Stimulated activated CD8-positive, alpha-beta memory T cell treated with anti-CD3 and anti-CD28 coated beads, Interleukin-12 subunit alpha, Interleukin-12 subunit beta, amount 100 ng/mL, for 4 hours (primary cell): Measurements from ENCODE around the gene LOC101059915.
A peak's percentile ranks its signal among the peaks of the same experiment; 100 is the strongest.

ENCODE experiments used
- DNase-seq: peaks from one replicate; pipeline ENCODE4 v3.0.0-alpha.2; 2020; ENCODE audit warnings: low read depth

The LOC101059915 gene

DNA sequence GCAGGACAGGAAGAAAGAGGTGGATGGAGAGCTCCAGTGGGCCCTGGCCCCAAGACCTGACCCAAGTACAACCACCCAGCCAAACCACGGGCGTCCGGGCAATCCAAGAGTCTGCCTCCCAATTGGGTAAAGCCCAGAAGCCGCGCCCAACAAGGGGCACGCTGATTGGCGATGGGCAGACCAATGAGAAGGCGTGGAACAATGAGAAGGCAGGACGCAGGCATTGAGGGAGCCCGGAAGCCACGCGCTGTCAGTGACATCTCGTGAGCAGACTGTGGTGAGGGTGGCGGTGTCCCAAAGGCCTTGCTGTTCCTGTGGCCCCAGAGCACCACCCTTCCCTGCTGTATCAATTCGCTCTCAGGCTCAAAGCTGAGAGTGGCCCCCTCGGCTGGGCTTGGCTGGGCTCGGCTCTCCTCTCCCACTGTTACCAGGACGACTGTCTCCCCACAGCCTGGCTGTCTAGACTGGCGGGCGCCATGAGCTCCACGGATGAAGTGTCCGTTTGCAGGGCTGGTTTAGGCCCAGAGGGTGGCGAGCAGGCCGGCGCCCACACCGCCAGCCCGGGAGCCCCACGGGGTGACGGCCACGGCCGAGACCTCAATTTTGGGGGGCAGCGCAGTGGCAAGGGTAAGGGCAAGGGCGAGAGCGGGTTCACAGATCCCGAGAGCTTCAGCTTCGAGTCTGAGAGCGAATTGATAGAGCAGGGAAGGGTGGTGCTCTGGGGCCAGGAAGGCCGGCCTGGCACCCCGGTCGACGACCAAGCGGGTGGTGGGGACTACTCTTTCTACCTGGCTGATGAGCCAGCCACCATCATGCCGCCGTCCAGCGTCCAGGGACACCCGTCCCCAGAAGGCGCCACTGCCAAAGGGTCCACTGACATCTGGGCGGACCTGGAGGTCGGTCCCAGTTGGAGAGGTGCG, at the start of gene LOC101059915:
Gene LOC101059915 (plus strand): TSS at position 219 of the 920 bp plus-strand sequence.
- DNase-seq = no peak

DNA sequence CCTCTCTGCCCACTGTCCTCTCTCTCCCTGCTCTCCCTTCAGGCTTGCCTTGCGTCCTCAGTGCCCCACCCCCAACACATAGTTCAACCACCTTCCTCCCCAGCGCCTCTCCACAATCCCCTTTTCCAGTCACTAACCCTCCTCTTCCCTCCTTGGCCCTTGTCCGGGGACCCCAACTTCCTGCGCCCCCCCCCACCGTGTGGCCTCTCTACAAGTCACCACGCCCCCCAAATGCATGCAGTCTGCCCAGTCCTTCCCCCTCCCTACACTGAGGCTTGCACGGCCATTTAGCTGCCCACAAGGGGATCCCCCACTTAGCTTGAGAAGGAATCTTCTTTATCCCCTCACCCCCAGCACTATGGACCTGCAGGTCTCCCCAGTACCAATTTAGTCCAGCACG, 49.6 kb upstream of the LOC101059915 start:
- no peak for DNase-seq

- DNase-seq = peak; percentile 52
Observed at GRCh38 chrX:71618303-71618721, 49.0 kb upstream of the LOC101059915 start, which contains the start of gene CXCR3. Gene CXCR3 (minus strand): TSS chrX:71618511. CDS start chrX:71618449, 62 bp downstream.

DNA sequence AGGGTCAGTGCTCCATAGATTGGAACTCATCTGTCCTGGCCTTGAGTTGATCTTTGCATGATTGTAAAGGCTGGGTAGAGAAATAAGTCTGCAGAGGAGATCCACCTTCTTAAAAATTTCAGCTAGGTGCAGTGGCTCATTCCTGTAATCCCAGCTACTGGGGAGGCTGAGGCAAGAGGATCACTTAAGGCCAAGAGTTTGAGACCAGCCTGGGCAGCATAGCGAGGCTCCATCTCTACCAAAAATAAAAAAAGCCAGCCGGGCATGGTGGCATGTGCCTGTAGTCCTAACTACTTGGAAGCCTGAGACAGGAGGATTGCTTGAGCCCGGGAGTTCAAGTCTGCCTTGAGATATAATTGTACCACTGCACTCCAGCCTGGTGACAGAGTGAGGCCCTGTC, 48.6 kb upstream of the LOC101059915 start:
- DNase-seq = no peak

DNA sequence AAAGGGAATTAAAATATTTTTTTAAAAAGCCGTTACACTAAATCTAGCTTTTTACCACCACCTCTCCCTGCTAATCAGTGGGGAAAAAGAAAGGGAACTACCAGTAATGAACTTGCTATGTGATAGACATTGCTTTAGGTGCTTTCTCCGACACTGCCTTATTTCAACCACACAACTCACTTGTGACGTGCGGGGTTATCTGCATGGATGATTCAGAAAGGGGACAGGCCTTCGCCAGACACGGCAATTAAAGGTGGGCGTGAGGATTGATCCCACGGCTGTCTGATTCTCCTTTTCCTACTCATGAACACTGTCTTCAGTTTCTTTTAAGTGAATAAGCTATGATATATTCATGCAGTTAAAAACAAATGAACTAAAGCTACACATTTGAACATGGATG, 48.2 kb upstream of the LOC101059915 start:
- no peak for DNase-seq

GRCh38 chrX:71619986-71620385, 47.4 kb upstream of the LOC101059915 start:
- no peak for DNase-seq

- no peak for DNase-seq
Observed at GRCh38 chrX:71621603-71622002, 45.7 kb upstream of the LOC101059915 start.

DNA sequence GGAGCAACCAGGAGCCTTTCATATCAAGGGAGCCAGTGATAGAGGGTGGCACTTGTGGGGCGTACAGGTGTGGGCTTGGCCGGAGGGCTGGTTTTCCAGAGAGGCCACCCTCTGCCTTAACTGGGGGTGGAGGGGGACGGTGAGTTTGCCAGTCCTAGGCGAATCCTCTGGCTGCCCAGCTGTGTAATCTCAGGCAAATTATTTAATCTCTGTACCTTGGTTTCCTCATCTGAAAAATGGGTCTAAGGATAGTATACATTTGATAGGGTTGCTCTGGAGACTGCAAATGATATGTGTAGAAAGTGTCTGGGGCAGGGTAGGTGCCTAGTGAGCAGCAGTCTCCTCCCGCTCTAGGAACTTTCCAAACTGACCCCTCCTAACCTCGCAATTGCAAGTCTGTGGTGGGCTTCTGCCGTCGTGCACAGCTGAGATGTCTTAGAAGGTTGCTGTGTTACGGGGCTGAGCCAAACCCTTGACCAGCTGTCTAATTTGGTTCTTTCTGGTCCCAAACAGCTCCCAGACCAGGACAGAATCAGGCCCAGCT, 45.2 kb upstream of the LOC101059915 start:
- no peak for DNase-seq

DNA sequence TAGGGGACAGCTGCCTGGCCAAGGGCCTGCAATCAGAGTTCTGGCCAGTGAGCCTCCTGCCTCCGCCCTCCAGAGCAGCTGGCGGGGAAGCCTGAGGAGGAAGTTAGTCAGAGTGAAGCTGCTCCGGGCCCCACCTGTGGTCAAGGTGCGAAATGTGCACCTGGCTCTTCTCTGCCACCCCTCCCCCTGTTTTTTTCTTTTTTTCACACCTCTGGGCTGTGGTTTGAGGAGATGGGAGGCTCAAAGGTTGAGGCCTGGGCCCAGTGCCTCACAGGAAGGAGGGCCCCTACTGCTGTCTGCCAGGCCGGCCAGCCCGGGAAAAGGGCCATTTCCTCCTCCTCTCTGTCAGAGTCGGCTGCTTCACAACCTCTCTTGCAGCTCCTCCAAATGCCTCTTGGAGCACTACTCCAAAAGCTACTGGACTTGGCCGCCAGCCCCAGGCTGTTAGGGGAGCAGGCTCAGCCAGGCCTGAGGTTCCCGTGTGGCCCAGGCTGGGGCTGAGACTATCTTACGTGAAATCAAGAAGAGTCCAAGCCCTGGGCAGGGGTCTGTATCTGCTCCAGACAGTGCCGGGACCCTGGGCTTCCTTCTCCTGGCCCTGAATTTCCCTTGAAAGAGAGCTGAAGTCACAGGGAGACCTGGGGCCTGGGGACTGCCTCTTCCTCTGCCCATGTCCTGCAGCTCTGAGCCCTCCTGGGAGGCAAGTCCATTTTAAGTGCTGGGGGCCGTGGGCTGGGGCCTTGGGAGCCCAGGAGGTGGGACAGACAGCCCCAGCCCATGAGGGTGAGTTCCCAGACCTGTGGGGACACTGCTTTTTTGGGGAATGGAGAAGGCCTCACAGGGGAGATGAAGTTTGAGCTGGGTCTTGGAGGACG, 44.5 kb upstream of the LOC101059915 start:
- DNase-seq = peak; percentile 51

- DNase-seq = no peak
Observed at GRCh38 chrX:71623714-71624113, 43.6 kb upstream of the LOC101059915 start.

- no peak for DNase-seq
Observed at GRCh38 chrX:71625471-71625870, 41.9 kb upstream of the LOC101059915 start.

- DNase-seq = no peak
Observed at GRCh38 chrX:71626576-71626975, 40.8 kb upstream of the LOC101059915 start.

DNA sequence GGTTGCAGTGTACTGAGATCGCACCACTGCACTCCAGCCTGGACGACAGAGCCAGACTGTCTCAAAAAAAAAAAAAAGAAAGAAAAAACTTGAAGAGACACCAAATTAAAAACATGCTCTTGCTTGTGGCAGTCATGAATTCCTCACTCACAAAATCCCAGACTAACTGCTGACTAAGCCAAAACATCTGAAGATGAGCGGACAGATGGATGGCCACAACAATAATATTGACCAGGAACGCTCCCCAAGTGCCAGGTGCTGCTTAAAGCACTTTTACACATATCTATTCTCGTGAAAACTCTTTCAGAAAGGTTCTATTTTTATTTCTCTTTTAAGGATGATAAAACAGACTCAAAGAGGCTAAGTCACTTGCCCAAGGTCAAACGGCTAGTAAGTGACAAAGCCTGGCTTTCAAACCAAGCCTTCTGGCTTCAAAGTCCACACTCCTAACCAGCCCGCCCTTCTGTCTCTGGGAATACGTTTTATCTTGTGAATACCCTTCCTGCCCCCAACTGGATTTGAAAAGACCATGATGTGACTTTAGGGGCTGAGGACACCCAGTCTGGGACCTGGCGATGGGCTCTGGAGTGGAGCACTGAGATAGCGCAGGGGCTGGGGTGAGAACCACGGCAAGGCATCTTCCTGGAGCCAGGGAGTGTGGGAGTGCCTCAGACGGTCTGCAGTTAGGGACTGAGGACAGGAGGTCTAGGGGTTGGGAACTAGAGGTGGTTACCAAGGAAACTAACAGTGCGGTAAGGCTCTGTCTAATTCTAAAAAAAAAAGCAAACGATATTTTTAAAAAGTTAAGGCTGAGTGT, 39.5 kb upstream of the LOC101059915 start:
- no peak for DNase-seq

- DNase-seq = no peak
Observed at GRCh38 chrX:71629467-71629866, 37.9 kb upstream of the LOC101059915 start.

- no peak for DNase-seq
Observed at GRCh38 chrX:71632923-71633657, 34.3 kb upstream of the LOC101059915 start.

- no peak for DNase-seq
Observed at GRCh38 chrX:71634366-71634765, 33.0 kb upstream of the LOC101059915 start.

DNA sequence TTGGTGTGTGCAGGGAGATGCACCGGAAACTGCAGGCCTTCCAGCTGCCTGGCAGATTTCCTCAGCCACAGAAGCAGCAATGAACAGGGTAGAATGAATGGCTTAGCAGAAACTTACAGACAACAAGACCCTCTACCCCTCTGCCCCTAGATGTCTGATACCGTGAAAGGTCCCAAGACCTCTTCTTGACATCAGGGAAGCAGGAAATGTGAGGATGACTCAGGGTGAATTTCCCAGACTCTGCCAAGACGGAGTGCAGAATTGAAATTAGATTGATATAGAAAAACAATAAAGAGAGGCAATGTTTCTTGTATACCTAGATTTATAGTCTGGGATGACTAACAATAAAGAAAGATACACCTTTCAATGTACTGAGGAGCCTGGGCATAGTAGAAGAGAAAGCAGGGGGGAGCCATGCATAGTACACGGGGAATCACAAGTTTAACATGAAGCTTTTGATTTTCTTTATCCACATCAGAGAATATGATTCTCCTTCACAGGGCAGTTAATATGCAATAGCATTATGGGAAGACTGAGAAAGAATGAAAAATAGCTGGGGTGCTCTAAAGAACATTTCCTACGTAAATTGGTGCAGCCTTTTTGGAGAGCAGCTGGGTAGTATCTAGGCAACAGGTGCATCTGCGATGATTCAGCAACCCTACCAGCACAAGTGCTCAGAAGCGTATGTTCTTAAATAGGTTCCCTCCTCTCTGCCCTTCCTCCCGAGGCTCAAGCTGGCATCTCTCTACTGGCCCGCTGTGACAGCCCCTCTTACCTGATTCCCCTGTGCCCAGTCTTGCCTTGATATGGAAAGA, 30.7 kb upstream of the LOC101059915 start:
- no peak for DNase-seq

DNA sequence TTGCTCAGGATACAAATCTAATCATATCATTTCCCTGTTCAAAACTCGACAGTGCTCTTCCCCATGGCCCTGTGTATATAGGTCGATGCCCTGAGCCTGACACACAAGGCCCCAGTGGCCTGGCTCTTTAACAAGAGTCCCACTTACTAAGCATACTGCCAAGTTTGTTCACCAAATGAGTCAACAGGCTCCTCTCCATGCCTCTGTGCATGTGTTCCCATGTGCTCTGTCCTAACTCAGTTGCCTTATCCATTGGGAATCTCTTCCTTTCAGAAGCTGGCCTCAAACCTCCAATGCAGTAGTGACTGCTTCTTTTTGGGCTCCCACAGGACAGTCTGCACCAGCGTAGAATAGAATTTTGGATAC, 30.1 kb upstream of the LOC101059915 start:
- no peak for DNase-seq

DNA sequence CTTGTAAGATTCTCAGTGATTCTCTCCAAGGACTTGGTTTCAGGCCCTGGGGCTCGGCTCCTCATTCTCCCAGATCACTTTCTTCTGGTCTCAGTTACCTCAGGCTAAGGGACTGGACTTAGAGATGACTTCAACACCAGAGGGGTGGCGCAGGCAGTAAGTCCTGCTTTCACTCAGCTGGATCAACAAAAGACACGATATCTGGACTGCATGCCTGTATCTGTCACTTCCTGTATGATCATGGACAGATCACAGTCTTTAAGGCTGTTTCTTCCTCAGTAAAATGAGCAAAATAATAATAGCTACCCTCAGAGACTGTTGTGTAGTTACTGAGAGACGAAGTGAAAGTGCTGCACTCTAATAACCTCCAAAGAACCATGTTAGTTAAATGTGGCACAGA, 29.5 kb upstream of the LOC101059915 start:
- no peak for DNase-seq

- DNase-seq = no peak
Observed at GRCh38 chrX:71638409-71638808, 28.9 kb upstream of the LOC101059915 start.
